Fibroblast of lung (primary cell): ENCODE data around the gene EBF3.

Experiments
- EZH2 ChIP-seq: IDR thresholded peaks from 2 replicates; pipeline ENCODE4 v1.5.1; 2012; ENCODE audit warnings: low read length, control low read depth, mild to moderate bottlenecking; ENCODE audit errors: missing control alignments
- TF ChIP-seq, protein P1 (sequence below), 2 donors: IDR thresholded peaks in 1 of 2; conservative IDR thresholded peaks in 1 of 2; 1 replicate in 1 of 2; 2 replicates in 1 of 2; pipeline ENCODE4 v1.5.1; 2011 to 2012; ENCODE audit warnings: low read length in 2 of 2, control low read depth in 1 of 2, inconsistent platforms in 1 of 2, low read depth in 1 of 2, mild to moderate bottlenecking in 1 of 2

DNA sequence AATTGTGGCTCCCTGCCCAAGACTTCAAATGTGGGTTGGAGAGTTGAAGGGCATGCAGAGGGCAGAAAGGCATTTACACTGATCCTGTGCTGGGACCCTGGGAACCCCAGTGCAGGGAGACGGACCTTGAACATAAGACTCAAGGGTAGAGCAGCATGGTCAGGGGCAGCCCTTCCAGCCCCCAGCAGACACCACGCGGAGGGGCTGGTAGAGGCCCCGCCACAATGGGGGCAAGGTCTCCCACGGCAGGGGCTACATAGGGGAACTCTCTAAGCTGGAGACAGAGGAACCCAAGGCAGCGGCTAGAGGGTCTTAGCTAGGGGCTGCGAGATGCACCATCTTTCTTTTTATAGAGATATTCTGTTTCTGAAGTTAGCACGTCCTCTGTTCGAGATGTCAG lies 45.2 kb upstream of the EBF3 start:
- TF ChIP-seq, protein P1, sequence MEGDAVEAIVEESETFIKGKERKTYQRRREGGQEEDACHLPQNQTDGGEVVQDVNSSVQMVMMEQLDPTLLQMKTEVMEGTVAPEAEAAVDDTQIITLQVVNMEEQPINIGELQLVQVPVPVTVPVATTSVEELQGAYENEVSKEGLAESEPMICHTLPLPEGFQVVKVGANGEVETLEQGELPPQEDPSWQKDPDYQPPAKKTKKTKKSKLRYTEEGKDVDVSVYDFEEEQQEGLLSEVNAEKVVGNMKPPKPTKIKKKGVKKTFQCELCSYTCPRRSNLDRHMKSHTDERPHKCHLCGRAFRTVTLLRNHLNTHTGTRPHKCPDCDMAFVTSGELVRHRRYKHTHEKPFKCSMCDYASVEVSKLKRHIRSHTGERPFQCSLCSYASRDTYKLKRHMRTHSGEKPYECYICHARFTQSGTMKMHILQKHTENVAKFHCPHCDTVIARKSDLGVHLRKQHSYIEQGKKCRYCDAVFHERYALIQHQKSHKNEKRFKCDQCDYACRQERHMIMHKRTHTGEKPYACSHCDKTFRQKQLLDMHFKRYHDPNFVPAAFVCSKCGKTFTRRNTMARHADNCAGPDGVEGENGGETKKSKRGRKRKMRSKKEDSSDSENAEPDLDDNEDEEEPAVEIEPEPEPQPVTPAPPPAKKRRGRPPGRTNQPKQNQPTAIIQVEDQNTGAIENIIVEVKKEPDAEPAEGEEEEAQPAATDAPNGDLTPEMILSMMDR (conservative IDR thresholded peaks at IDR 0.05 in 1 of 2, IDR thresholded peaks at IDR 0.05 in 1 of 2; ENCODE audit: low read depth in 1 of 2, low read length in 2 of 2), result no peak
- no peak for TF ChIP-seq EZH2
